GM21737 (cell line): ENCODE measurements around the gene LGALS9.

Experiments used
- ATAC-seq: cut with Tn5 transposase; IDR thresholded peaks from one replicate; pipeline ENCODE4 v1.9.1; 2021; ENCODE audit warnings: mild to moderate bottlenecking, moderate library complexity; ENCODE audit not compliant: unreplicated experiment

Gene LGALS9

DNA sequence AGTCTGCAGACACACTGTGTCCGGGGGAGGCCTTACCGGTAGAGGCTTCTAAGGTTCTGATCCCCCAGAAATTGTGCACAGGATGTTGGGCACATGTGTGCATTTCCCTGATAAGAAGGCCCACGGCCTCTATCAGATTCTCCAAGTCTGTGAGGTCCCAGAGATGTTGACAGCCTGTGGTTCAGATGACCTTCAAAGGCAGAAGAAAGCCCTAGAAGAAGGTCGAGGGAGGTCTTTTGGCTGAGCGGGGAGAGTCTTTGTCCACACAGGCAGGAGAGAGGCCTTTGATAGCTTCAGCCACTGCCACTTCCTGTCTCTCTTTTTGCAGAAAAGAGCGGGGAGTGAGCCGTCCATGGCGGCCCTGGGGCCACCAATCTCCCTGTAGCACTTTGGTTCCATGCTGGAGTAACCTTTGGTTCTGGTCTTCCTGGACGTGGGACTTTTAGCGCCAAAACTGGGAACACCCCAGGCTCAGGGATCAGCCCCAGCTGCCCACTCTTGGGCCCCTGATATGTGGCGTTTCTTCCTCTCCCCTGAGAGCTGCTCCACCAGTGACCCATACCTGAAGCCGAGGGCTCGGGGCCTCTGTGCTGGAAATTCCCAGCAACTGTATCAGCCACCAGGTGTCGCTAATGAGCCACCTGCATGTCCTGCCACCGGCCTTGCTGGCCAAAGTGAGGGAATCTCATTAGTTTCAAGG is 28.1 kb upstream of the LGALS9 start:
- ATAC-seq = no peak

DNA sequence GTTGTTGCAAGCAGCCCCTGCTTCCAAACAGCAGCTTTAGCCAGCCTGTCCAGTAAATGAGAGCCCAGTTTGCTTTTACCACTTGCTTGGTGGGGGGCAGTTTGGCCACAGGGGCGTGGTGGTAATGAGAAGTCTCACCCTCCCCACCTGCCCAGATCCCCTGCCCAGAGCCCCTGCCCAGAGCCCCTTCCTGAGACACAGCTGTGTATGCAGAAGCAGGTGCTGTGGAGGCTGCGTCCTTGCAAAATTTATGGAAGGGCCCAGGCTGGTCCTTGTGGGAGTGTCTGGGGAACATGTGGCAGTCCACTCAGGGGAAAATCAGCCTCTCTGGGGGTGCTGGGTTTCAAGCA is 27.6 kb upstream of the LGALS9 start:
- ATAC-seq = no peak

DNA sequence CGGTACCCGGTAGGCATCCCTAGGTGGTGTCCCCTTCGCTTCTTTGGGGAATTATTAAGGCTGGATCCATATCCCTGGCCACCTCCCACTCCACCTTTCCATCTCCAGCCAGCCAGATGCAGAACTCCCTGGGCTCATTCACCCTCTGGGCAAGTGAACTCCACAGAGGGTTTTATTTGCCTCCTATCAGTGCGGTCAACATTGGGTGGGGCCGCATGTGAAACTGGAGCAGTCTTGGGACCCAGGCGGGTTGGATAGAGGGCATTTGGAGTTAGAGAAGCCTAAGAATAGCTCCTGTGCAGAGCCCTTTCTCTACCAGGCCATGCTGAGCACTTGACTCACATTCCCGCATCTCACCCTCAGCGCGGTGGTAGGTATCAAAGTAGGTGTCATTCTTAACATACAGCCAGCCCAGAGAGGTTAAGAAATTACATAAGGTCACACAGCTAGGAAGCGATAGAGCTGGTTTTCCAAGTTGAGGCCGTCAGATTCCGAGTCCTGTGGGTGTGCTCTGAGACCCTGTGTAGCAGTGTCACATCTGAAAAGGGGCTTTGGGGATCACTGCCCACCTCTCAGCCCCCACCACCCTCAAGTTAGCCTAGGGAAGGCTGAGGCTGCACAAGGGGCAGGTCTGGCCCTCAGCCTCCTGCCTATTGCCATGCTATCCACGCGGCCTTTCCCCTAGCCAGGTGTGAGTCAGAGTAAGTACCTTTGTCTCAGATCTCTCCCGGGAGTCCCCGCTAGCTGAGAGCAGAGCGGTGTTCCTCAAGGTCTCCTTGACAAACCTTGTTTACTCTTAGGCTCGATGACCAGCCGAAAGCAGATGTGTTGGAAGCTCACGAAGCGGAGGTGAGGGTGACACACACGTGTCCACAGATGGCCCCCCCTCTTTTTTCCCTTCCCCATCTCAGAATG is 26.9 kb upstream of the LGALS9 start:
- no peak for ATAC-seq

DNA sequence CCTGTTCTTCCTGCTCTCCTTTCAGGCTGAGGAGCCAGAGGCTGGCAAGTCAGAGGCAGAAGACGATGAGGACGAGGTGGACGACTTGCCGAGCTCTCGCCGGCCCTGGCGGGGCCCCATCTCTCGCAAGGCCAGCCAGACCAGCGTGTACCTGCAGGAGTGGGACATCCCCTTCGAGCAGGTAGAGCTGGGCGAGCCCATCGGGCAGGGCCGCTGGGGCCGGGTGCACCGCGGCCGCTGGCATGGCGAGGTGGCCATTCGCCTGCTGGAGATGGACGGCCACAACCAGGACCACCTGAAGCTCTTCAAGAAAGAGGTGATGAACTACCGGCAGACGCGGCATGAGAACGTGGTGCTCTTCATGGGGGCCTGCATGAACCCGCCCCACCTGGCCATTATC is 25.6 kb upstream of the LGALS9 start:
- no peak for ATAC-seq

DNA sequence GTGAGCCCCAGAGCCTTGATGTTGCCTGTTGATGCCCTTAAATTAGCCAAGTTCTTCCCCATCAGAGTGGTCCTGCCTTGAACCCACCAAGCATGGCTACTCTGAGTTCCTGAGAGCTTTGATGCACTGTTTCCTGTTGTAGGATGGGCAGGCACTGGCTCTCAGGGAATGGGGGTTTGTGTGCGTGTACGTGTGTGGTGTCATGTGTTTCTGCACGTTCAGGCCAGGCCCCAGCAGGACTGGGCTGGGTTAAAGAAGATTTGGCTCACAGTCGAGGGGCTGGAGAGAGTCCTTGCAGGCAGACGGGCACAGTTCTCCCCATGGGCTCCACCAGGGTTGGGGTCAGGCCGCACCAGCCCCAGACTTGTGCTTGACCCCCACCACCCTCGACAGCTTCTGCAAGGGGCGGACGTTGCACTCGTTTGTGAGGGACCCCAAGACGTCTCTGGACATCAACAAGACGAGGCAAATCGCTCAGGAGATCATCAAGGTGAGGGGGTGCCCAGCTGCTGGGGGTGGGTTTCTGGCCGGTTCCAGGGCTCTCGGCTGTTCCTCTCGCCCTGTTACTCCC is 23.4 kb upstream of the LGALS9 start:
- ATAC-seq = no peak

DNA sequence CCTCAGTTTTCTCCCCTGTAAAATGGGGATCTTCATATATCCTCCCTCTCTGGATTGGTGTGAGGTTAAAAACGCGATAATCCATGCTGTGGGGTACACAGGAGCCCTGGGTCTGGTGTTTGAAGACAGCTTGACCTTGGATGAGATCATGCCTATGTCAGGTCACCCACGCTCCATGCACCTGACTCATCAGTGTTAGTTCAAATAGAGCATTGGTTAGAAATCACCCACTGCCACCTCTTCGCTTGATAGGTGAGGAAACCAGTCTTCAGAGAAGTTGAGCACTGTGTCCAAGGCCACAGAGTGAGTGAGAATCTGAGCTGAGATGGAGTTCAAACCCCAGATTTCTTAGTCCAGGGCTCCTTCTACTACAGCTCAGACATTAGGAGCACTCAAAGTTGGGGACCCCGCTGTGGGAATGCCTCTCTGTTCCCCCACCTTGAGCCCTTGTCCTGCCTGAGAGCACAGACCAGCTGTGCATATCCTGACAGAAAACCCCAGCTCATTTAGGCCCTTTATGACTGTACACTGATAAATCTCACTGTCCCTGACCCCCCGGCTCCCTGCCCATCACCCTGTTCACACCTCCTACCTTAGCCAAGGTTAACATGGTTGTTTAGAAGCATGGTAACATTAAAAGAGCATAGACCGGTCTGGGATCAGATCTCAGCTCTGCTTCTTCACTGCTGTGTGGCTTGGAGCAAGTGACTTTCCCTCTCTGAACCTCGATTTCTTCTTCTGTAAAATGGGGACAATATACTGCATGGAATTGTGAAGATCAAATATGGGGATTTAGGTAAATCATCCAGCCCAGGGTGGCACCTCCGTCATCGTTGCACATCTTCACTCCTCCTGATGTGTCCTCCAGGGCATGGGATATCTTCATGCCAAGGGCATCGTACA is 22.4 kb upstream of the LGALS9 start:
- no peak for ATAC-seq

DNA sequence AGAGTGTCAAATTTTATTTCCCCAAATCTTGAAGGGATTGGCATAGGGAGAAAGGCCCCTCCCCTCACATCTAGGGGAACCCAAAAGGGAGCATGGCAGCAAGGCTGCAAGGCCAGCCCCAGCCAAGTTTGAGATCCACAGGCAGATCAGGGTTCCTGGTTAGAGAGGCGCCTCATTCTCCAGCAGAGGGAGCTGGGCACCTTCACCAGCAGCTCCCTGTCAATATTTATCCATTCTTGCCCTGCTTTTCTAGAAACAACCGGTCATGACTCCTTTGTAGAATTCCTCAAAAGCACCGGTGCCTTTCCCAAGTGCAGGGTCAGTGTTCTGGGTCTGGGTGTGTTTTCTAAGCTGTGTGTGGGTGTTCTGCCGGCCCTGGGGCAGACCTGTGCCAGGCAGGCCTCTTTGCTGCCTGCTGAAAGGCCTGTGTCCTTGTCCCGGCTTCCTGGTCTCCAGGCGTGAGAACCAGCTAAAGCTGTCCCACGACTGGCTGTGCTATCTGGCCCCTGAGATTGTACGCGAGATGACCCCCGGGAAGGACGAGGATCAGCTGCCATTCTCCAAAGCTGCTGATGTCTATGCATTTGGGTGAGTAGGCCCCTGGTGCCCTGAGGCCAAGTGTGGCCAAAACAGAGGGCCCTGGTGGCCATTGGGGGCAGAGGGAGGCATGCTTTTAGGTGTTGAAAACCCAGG is 21.2 kb upstream of the LGALS9 start:
- ATAC-seq = no peak

DNA sequence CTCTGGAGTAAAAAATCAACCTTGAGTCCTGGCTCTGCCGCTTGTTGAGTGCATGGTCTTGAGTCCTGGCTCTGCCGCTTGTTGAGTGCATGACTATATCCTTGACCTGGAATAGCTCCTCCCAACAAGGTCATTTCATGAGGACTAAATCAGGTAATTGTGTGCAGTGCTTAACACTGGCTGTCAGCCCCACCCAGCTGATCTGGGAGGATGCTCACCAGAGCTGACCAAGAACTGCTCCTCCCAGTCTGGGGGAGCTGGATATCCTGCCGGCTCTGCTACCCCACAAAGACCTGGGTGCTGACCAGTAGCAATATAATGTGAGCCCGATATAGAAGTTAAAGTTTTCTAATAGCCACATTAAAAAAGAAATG is 20.7 kb upstream of the LGALS9 start:
- ATAC-seq = no peak

DNA sequence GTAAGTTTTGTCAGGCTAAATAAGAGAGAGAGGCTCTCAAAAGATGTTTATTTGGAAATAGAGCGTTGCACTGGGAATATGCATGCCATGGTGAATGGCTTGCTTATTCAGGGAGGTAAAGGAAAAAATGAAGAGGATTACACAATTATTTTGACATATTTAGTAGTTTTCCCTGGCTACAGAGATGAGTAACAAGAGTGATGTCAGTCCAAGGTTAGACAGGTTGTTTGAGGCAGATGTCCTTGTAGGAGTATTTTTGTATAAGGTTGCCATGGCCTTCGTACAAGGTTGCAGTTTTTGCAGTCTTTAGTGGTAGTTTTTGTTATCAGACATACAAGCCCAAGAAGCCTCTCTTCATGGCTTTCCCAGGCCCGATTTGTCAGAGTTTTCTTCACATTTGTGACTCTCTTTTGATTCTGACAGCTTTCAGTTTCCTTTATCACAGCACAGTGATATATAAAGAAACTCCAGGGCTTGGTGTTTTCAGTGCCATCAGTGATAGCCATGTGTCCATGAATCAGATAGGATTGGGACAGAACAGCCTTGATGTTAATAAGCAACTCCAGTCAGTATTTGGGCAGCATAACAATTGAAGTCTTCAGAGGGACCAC is 18.7 kb upstream of the LGALS9 start:
- no peak for ATAC-seq

DNA sequence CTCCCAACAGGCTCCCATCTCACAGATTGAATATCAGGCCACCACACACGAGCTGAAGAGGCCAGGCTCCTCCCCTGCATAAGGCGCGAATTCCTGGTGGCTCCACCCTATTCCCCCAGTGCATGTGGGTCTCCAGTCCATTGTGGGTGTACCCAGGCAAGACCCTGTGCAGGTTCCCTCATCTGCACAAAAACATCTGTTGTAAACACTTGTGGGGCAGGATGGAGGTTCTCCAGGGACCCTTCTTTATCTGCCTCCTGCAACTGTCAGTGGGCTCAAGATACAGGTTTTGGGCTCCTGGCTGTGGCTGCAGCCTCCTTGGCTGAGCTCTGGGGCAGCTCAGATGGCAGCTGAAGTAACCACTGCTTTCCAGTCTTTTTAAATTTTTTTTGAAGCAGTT is 17.6 kb upstream of the LGALS9 start:
- no peak for ATAC-seq

DNA sequence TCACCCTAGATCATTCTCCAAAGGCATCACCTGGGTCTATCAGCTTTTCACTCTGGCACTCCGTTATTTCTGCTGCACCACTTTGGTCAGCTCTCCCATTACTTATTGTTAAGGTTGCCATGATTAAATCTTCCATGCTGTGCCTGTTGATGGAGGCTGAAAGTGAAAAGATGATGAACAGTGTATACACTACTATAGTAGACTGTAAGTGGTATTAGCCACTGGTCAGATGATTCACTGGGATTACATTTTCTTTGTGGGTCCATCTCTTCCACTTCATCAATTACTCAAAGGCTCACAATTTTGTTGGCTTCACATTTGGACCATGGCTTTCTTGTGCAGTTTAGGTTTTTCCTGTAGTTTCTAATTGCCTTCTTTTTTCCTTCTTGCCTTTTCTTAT is 15.9 kb upstream of the LGALS9 start:
- ATAC-seq = no peak

DNA sequence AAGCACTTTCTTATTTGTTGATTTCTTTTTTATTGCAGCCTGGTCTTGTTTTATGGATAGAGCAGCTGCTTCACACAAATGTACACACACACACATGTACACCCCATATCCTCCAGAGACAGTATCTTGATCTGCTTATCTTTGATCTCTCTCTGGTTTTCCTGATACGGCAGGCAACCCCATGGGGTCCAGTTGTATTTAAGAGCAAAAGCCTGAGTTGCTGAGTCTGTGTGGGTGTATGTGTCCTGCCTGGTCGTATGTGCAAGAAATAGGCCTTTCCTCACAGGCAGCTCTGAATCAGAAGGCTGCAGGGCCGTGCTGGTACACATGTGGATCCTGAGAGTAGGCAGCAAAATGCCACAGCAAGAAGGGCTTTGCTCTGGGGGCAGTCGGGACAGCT is 14.6 kb upstream of the LGALS9 start:
- ATAC-seq = no peak

DNA sequence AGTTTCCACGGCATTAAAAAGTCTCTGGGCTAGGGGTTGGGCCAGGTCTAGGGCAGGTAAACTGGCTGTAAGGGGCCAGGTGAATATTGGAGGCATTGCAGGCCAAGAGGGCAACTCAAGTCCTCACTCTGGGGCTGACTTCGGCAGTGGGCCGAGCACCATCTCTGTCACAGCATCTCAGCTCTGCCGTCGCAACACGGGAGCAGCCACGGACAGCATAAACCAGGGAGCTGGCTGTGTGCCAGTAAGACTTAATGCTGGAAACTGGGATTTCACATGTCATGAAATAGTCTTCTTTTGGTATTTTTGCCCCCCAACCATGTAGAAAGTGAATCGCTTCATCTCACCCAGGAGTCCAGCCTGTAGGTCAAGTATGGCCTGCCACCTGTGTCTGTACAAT is 12.6 kb upstream of the LGALS9 start:
- ATAC-seq = no peak

DNA sequence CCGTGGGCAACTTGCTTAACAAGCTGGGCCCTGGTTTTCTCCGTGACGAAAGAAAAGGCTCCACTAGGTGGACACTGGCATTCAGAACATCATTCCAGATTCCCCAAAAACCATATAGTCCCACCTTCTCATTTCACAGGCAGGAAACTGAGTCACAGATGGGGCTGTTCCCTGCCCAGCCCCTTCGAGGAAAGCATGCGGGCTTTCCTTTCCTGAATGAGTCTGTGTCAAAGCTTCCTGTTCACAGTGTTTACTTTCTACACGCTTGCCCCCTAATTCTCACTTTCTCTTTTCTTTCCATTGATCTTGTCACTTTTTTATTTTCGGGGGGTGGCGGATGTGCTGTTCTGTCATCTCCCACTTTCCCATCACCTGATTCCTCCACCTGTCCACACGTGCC is 10.3 kb upstream of the LGALS9 start:
- ATAC-seq = no peak

DNA sequence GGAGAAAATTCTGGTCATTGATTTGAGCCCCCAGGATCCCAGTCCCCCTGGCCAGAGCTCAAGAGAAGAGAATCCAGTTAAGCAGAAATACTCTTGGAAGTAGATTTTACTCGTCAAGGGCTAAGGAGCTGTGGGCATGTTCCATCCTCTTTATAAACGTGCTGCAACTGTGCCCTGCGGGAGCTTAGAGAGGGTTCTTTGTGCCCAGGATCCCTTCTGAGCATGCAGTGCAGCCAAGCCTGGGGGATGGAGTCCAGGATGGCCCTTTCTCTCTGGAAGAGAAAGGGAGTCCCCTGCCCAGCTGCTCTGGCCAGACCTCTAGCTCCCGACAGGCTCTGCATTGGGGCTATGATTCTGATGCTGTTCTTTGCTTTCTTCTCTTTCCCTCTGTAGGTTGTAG is 9.5 kb upstream of the LGALS9 start:
- ATAC-seq = no peak

DNA sequence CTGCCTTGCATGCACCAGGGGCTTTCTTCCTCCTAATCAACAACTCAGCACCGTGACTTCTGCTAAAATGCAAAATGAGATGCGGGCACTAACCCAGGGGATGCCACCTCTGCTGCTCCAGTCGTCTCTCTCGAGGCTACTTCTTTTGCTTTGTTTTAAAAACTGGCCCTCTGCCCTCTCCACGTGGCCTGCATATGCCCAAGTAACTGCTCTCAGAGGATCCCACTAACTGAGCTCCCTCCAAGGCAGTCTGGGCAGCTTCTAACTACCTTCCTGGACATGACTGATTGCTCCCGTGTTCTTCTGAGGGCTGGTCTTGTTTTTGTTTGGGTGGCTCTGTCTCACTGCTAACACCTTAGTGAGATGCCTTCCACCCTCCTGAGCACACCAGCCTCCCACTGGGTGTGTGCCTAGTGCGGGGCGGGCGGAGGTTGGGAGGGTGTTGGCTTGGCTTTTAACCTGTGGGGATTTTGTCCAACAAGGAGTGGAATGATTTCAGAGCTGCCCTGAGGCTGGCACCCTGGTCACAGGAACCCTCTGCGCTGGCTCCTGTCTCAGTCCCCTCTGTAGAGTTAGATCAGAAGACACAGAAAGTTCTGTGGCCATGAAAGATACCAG is 8.9 kb upstream of the LGALS9 start:
- ATAC-seq = no peak

DNA sequence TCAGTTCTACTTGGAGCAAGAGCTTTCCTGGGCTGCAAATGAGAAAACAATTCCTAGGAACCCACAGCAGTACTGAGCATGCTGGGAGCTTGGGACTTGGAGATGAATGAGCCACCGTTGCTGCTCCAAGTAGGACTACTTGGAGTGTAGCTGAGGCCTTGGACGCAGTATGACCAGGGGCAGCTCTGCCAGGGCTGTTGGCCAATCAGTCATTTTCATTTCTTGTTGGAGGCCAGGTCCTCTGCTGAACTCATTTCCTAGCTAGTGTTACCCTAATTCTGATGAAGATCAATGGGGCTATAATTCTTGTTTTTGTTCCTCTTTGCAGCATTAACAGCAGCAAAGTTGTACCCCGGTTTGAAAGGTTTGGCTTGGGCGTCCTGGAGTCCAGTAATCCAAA is 8.0 kb upstream of the LGALS9 start:
- ATAC-seq = no peak

DNA sequence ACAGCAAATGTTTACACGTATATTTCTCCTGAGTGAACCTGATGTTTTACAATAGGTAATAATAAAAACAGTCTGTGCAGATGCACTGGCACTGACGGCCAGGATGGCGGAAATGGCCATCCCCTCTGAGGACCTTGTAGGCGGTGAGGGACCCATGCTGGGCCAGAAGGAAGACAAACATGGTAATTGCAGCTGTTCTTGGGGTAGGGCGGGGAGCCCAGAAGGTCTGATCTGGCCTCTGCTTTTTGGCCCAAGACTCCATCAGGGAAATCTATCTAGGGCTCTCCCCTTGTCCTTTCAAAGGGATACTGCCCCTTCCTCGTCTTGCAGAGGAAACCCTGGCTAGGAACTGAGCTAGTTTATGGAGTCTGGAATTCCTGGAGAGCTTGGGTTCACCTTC is 7.4 kb upstream of the LGALS9 start:
- ATAC-seq = no peak

DNA sequence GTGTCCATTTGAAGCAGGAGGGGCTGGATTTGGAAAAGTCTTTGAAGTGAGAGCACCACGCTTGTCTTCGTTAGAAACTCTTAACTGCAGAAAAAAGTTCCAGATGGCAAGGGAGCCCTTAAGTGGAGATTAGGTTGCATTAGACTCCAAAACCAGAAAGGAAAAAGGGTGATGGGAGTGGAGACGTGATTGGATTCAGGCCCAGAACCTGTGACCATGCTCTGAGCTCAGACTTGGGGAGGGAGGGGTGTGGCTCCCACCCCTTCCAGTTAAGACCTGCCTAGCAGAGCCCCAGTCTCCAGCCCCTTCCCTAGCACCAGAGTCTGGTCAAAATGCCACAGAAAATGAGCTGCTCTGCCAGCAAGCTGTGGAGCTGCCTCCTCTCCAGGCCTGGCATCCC is 6.4 kb upstream of the LGALS9 start:
- ATAC-seq = no peak

DNA sequence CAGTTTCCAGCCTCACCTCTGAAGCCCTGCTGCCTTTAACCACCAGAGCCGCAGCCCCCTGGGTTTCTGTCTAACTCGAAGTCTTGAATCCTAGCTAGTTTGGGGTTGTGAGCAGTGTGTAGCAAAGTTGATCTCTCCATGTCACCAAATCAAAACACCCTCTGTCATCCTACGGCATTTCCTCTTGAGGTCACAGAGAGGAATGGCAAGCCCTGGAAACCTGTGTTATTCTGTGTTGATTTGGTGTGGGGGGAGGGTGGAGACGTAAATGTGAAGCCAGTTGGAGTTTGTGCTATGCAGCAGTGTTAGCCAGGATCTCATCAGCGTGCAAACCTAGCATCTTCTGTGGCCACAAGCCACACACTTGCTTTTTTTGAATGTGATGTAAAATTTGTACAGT is 5.1 kb upstream of the LGALS9 start:
- no peak for ATAC-seq
